GM19324 (cell line): ENCODE results near the gene NAA25.
"Not testable (repeated sequence)": the region's sequence is repeated elsewhere in the genome, so short reads cannot be mapped to it uniquely, and the experiment has no call there.

ENCODE experiments used
- ATAC-seq: cut with Tn5 transposase; IDR thresholded peaks from one replicate; pipeline ENCODE4 v1.9.1; 2021; ENCODE audit warnings: mild to moderate bottlenecking, moderate library complexity; ENCODE audit not compliant: unreplicated experiment, low FRiP score

The NAA25 gene

DNA sequence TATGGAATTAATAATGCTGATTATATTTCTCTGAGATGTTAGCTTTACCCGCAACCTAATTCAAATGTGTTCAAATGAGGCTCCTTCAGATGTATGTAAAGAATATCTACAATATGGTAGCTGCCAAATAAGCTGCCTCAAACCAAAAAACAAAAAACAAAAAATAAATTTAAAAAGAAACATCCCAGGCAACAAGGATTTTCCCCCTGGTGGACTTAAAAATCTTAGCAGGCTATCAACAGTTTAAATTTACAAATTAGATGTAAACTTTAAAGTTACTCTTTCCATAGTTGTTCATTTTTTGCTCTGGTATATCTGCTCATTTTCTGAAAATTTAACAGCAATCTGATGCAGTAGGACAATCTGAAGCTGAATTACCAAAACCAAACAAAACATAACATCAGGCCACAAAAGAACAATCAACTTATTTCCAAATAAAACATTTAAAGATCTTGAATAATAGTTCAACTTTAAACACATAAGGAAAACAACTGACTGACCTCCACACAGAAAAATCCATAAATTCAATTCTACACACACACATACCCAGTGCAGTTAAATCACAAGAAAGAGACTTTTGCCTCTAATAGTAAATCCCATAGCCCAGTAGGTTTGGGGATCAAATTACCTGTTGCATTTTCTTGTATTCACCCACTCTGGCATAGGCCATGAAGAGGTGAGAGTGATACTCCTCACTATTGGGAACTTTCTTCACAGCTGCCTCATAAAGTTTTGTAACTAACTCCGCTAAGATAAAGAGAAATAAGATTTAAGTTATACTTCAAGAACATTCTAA, 21.3 kb downstream of the NAA25 start:
- ATAC-seq = no peak

DNA sequence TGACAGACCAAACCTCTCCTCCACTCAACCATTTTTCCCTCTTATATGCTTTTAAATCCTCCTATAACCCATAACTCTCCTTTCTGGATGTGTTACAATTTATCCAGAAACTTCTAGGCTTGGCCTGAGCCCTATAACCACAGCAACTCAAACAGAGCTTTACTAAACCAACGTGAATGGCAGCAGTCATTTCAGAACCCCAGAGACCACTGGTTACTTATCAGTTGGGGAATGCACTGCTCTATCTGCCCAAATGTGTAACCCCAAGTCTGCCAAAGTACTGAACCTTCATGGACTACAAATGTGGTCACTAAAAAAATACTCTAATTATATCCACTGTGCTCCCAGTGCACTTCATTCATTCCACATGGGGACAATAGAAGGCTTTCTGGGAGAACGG, 42.0 kb downstream of the NAA25 start:
- ATAC-seq = no peak

- ATAC-seq = no peak
Measured at GRCh38 chr12:112063273-112063672, 45.3 kb downstream of the NAA25 start.

- ATAC-seq = no peak
Measured at GRCh38 chr12:112061137-112061536, 47.4 kb downstream of the NAA25 start.

- ATAC-seq = no peak
Measured at GRCh38 chr12:112049351-112049750, 59.2 kb downstream of the NAA25 start.

GRCh38 chr12:112046003-112046402, 62.6 kb downstream of the NAA25 start:
- no peak for ATAC-seq

DNA sequence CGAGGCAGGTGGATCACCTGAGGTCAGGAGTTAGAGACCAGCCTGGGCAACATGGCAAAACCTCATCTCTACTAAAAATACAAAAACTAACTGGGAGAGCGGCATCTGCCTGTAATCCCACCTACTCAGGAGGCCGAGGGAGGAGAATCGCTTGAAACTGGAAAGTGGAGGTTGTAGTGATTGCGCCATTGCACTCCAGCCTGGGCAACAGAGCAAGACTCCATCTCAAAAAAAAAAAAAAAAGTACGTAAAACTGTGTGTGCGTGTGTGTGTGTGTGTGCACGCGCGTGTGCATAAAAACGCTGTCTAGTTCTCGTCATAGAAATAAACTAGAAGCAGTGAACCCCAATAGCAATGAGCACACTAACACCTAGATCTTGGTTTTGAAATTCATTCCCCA, 72.0 kb downstream of the NAA25 start:
- ATAC-seq = not testable (repeated sequence)

GRCh38 chr12:112035219-112035785, 73.3 kb downstream of the NAA25 start:
- no peak for ATAC-seq

DNA sequence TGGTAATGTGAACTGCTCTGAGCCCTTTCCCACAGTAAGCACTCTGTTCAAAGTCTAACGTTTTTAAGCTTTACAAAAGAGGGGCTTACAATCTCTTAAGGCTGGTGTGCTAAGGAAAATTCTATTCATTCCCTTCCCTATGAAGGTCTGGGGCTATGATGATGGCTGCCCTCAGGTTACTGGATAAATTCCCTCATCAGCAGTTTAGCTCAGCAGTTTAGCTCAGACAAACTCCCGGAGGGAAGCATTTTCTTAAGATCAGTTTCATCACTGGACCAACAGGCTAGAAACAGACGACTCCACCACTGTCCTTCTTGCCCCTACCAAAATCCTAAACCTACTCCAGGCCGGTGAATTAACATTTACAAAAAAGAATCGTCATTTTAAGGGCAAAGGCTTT, 76.3 kb downstream of the NAA25 start:
- no peak for ATAC-seq

DNA sequence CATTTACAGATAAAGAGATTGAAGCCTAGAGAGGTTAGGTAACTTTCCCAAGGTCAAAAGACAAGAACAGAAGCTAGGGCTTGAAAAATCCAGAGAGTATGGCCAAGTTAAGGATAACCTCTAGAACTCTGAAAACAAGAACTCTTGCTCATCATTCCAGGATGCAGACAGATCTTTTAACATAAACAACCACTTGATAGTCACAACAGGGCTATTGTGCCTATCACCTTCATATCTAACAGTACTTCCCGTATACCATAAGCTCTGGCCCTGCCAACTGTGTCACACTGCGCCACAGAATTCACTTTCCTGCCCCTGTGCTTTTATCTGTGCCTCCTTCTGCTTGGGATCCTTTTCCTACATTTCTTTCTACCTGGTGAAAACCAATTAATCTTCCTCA, 77.1 kb downstream of the NAA25 start:
- no peak for ATAC-seq

DNA sequence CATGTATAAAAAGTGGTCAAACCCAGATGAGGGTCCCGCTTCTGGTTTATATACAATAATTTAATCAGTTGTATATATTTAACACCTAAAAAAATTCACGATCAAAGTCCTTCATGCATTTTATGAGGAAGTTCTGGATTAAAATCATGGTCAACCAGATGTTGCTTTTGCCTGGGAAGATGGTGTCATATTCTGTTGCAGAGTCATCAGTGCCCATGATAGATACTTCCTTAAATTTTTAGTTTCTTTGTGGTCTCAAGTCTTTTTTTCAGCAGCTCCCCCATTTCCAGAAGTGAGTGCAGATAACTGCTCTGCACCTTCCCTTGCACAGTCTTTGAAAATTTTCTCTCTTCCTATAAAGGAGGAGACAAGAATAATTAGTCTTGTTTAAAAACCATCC, 79.3 kb downstream of the NAA25 start:
- ATAC-seq = no peak

DNA sequence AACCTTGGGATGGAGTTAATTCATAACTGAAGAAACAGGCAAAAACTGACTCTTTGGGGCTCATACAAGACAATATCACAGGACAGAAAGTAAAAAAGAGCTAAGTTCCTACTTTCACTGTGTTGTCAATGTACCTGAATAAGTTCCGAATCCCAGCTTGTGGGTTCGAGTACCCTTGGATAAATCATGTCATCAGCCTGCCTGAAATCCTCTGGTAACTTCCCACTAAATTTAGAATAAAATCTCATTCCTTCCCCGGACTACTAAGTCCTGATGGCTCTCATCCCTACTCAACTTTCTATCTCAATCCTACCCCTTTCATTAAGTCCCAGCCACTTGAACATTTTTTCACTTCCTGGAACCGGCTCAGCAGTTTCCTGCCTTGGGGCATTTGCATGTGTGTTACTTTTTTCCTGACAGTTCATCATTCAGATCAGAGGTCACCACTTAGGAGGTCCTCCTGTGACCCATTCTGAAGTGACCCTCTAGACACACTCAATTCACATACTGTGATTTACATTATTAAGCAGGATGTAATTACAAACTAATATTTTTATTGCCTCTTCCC, 82.7 kb downstream of the NAA25 start:
- no peak for ATAC-seq

GRCh38 chr12:112023759-112024396, 84.7 kb downstream of the NAA25 start:
- no peak for ATAC-seq

DNA sequence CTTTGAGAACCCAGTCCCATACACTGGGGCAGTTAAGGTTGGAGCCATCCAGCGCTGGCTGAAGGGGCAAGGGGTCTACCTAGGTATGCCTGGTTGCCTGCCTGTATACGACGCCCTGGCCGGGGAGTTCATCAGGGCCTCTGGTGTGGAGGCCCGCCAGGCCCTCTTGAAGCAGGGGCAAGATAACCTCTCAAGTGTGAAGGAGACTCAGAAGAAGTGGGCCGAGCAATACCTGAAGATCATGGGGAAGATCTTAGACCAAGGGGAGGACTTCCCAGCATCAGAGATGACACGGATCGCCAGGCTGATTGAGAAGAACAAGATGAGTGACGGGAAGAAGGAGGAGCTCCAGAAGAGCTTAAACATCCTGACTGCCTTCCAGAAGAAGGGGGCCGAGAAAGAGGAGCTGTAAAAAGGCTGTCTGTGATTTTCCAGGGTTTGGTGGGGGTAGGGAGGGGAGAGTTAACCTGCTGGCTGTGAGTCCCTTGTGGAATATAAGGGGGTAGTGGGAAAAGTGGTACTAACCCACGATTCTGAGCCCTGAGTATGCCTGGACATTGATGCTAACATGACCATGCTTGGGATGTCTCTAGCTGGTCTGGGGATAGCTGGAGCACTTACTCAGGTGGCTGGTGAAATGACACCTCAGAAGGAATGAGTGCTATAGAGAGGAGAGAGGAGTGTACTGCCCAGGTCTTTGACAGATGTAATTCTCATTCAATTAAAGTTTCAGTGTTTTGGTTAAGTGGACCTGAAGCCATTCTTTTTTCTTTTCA, 86.2 kb downstream of the NAA25 start:
- no peak for ATAC-seq

DNA sequence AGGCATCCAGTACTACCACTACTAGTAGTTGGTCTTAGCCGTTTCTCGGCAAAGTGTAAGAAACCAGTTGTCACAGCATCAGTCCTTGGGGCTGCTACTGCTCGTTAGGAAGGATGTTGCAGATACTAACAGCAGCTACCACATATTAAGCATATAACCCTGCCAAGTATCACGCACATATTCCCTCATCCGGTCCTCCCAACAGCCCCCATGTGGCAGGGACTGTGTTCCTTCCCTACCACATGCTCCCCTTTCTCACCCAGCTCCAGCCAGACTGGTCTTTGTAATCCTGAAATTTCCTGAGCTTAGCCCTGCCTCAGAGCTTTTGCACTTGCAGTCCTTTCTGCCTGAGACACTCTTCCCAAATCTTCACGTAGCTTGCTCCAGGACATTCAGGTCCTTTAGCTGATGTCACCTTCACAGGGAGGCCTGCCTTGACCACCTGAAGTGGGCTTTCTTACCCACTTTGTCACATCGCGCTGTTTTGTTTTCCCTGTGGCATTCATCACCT, 87.6 kb downstream of the NAA25 start:
- ATAC-seq = no peak

DNA sequence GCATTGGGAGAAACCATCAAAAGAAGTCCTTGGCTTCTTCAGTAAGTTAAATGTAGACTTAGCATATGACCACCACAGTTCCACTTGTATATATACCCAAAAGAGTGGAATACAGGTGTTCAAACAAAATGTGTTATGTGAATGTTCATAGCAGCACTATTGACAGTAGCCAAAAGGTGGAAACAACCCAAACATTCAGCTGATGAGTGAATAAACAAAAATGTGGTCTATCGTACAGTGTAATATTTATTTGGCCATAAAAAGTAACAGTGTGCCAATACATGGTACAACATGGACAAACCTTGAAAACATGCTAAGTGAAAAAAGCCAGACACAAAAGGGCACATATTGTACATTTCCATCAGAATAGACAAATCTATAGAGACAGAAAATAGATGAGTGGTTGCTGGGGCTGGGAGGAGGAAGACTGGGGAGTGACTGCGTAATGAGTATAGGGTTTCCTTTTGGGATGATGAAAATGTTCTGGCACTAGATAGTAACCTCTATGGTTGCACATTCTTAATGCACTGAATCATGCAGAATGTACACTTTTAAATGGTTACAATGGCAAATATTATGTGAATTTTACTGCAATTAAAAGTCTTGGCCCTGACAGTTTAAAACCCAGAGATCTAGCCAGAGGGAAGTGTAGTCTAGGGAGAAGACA, 89.9 kb downstream of the NAA25 start:
- ATAC-seq = no peak

GRCh38 chr12:112017041-112017440, 91.5 kb downstream of the NAA25 start:
- no peak for ATAC-seq

DNA sequence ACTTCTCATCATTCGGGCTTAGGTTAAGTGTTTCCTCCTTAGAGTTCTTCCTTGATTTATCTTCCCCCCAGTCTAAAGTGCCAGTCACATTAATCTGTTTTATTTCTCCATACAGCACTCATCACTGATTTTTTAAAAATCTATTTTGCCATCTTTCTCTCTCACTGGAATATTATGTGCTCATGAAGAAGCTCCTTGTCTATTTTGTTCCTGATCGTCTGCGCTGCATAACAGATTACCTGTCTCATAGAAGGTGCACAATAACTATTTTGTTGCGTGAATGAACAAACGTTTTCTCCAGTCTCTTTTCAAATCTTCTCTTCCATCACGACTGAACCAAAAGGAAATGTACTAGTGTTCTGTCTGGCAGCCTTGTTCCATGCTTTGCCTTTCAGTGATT, 92.6 kb downstream of the NAA25 start:
- ATAC-seq = no peak

GRCh38 chr12:112013601-112014402, 94.8 kb downstream of the NAA25 start:
- peak; percentile 29 for ATAC-seq
